Renal pelvis (tissue), 4 donors: Measurements from ENCODE around the gene WDFY1. TPM values are rescaled to one million over a fixed set of nuclear protein-coding genes. Genes with fewer than 3 reads are reported as not detected.

Experiments used
- DNase-seq: peaks from one replicate; pipeline ENCODE4 v3.0.0-alpha.2; 2013
- polyA plus RNA-seq, 3 donors: library from polyadenylated mRNA; unstranded; fragments of 120-200 nt; gene quantifications; one replicate each; pipeline ENCODE4 v1.2.1, GENCODE V29; 2013; ENCODE audit not compliant: insufficient read length in 3 of 3

Gene WDFY1
- polyA plus RNA-seq, 3 donors = 52.2 to 59.9 (median 56.2) TPM

- no peak for DNase-seq
Measured at GRCh38 chr2:223935459-223936125, 9.5 kb downstream of the WDFY1 start.

GRCh38 chr2:223934870-223935269, 10.3 kb downstream of the WDFY1 start:
- no peak for DNase-seq

GRCh38 chr2:223932816-223933800, 12.0 kb downstream of the WDFY1 start:
- DNase-seq = no peak

- DNase-seq = no peak
Measured at GRCh38 chr2:223930103-223930976, 14.8 kb downstream of the WDFY1 start.

GRCh38 chr2:223929571-223930102, 15.5 kb downstream of the WDFY1 start:
- no peak for DNase-seq

GRCh38 chr2:223928113-223929006, 16.8 kb downstream of the WDFY1 start:
- no peak for DNase-seq

- DNase-seq = no peak
Measured at GRCh38 chr2:223925106-223925505, 20.0 kb downstream of the WDFY1 start.

GRCh38 chr2:223923976-223924375, 21.2 kb downstream of the WDFY1 start:
- no peak for DNase-seq

GRCh38 chr2:223922308-223922707, 22.8 kb downstream of the WDFY1 start:
- DNase-seq = no peak

GRCh38 chr2:223921204-223921603, 23.9 kb downstream of the WDFY1 start:
- DNase-seq = no peak

- no peak for DNase-seq
Measured at GRCh38 chr2:223920109-223920508, 25.0 kb downstream of the WDFY1 start.

- no peak for DNase-seq
Measured at GRCh38 chr2:223918671-223919134, 26.4 kb downstream of the WDFY1 start.

GRCh38 chr2:223916181-223916920, 28.8 kb downstream of the WDFY1 start:
- DNase-seq = no peak

- no peak for DNase-seq
Measured at GRCh38 chr2:223915071-223915470, 30.1 kb downstream of the WDFY1 start.

GRCh38 chr2:223914324-223914723, 30.8 kb downstream of the WDFY1 start:
- DNase-seq = no peak

- DNase-seq = no peak
Measured at GRCh38 chr2:223909001-223909741, 36.0 kb downstream of the WDFY1 start.

- DNase-seq = no peak
Measured at GRCh38 chr2:223908304-223908998, 36.7 kb downstream of the WDFY1 start.

- no peak for DNase-seq
Measured at GRCh38 chr2:223905996-223906395, 39.1 kb downstream of the WDFY1 start.
